T-cell (primary cell): ENCODE measurements around the gene MSH4. TPM values are rescaled to one million over a fixed set of nuclear protein-coding genes. Genes with fewer than 3 reads are reported as not detected.
"Not testable (repeated sequence)": the region's sequence is repeated elsewhere in the genome, so short reads cannot be mapped to it uniquely, and the experiment has no call there.

ENCODE experiments used
- ATAC-seq, 4 experiments: fragments of 200-7000 bp in 3 of 4; fragments of 150-1000 bp in 1 of 4; cut with Tn5 transposase; replicated peaks in 1 of 4; 1 replicate in 3 of 4; 2 replicates in 1 of 4; pipeline ENCODE4 v1.10.0; 2021; ENCODE audit warnings: moderate library complexity in 3 of 4, mild to moderate bottlenecking in 2 of 4, moderate number of reproducible peaks in 1 of 4
- CTCF ChIA-PET, 2 donors: fragments of 300-600 bp; sonication (Branson Sonifier 250); formaldehyde crosslinking; loops; one replicate each; lab custom pipeline; 2022; ENCODE audit warnings: antibody characterized with exemption in 2 of 2; lab: Charles Lee
- POLR2A ChIA-PET, 2 donors: fragments of 300-600 bp; sonication (Branson Sonifier 250); formaldehyde crosslinking; loops; one replicate each; lab custom pipeline; 2022; ENCODE audit warnings: antibody characterized with exemption in 2 of 2; lab: Charles Lee
- DNase-seq, 35 experiments: peaks; one replicate each; pipeline versions ENCODE4 v3.0.0 to v3.0.0-alpha.2; 2013 to 2023
- H3K27ac ChIP-seq: one replicate; pipeline ENCODE4 v1.5.1; 2013; ENCODE audit warnings: low read length
- H3K27me3 ChIP-seq, 2 experiments: replicated peaks in 1 of 2; 1 replicate in 1 of 2; 2 replicates in 1 of 2; pipeline versions ENCODE4 v1.6.1 to v1.7.0; 2013; ENCODE audit warnings: low read length in 1 of 2, mixed read lengths in 1 of 2; ENCODE audit not compliant: control insufficient read depth in 2 of 2, insufficient read depth in 2 of 2; ENCODE audit errors: extremely low read depth in 1 of 2
- H3K36me3 ChIP-seq, 2 donors: 1 replicate in 1 of 2; 2 replicates in 1 of 2; pipeline versions ENCODE4 v1.6.1 to v1.7.0; 2013; ENCODE audit warnings: low read length in 1 of 2; ENCODE audit not compliant: control insufficient read depth in 2 of 2, insufficient read depth in 1 of 2; ENCODE audit errors: extremely low read depth in 1 of 2
- H3K4me1 ChIP-seq, 2 experiments: 1 replicate in 1 of 2; 2 replicates in 1 of 2; pipeline versions ENCODE4 v1.6.1 to v1.7.0; 2013; ENCODE audit warnings: low read length in 2 of 2, mixed read lengths in 1 of 2; ENCODE audit not compliant: insufficient read depth in 2 of 2, control insufficient read depth in 1 of 2; ENCODE audit errors: extremely low read depth in 1 of 2
- H3K4me3 ChIP-seq, 2 donors: 1 replicate in 1 of 2; 2 replicates in 1 of 2; pipeline versions ENCODE4 v1.5.1 to v1.7.0; 2013; ENCODE audit warnings: mild to moderate bottlenecking in 2 of 2, low read length in 1 of 2, moderate library complexity in 1 of 2; ENCODE audit not compliant: control insufficient read depth in 1 of 2; ENCODE audit errors: extremely low read depth in 1 of 2
- H3K9me3 ChIP-seq: 2 replicates; pipeline ENCODE4 v1.7.0; 2013
- H3K27ac Mint-ChIP-seq, 2 donors: one replicate each; pipeline ENCODE4 v1.8.0; 2020 to 2021; ENCODE audit warnings: mild to moderate bottlenecking in 2 of 2, mixed read lengths in 2 of 2
- H3K27me3 Mint-ChIP-seq, 2 donors: one replicate each; pipeline ENCODE4 v1.8.0; 2021 to 2022; ENCODE audit warnings: mixed read lengths in 2 of 2
- H3K36me3 Mint-ChIP-seq: one replicate; pipeline ENCODE4 v1.8.0; 2021; ENCODE audit warnings: mixed read lengths
- H3K4me1 Mint-ChIP-seq, 3 donors: one replicate each; pipeline ENCODE4 v1.8.0; 2020 to 2022; ENCODE audit warnings: mixed read lengths in 3 of 3, mild to moderate bottlenecking in 1 of 3
- H3K4me3 Mint-ChIP-seq, 3 donors: one replicate each; pipeline ENCODE4 v1.8.0; 2020 to 2022; ENCODE audit warnings: mild to moderate bottlenecking in 3 of 3, mixed read lengths in 3 of 3, moderate library complexity in 3 of 3
- H3K9me3 Mint-ChIP-seq, 3 donors: one replicate each; pipeline ENCODE4 v1.8.0; 2020 to 2022; ENCODE audit warnings: mixed read lengths in 3 of 3
- WGBS: methylation state at CpG from one replicate; pipeline ENCODE4 v1.1.5; 2013; ENCODE audit warnings: missing lambda C conversion rate; ENCODE audit not compliant: insufficient coverage; 5-methylcytosine and 5-hydroxymethylcytosine counted together
- total RNA-seq, 35 experiments: library from RNA in 6 of 35; stranded (reverse) in 6 of 35; fragments of 120-200 nt in 1 of 35; gene quantifications; one replicate each; pipeline versions ENCODE4 v1.2.1 to v1.2.4 and lab custom pipeline; 2013 to 2026

The MSH4 gene
- total RNA-seq, 5 donors from 2014 or later (not counting 1 experiment from before 2014, with no cell fraction given): 0.41 to 0.54 (median 0.43) TPM; not detected in 1

DNA sequence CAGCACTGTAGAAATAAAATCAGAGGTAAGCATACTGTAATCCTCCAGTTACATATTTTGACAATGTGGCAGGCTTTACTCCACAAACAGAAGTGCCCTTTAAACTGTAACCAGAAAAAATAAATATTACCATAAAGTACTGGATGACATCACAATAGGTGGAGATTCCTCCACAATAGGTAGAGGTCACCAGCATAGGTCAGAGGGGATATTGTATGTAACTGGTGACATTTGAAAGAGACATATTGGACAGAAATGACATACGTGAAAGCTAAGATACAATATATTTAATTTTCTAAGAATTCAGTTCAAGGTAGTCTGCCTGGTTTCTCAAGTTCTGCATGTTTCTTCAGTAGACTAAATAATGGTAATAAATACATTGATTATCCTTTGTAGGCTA is 135.6 kb downstream of the MSH4 start, which contains the start of gene ASB17:
TSS of gene ASB17 (minus strand) at position 101 of the 400 bp plus-strand sequence. CDS start 113 bp downstream, outside the sequence.
- POLR2A ChIA-PET: interaction anchor here in 1 of 2 donors (0.6 kb wide), 1 partner anchor 10 kb away, joined by 7 read pairs; no protein-coding TSS in a partner anchor
- H3K4me1 Mint-ChIP-seq: no peaks in the 10 kb centered on the region
- H3K27ac Mint-ChIP-seq: no peak within 1 kb of the TSS
- Histone ChIP-seq H3K4me3 (no peak within 1 kb of the TSS), H3K9me3 (no peaks in the 10 kb centered on the region), H3K27ac (no peak within 1 kb of the TSS), H3K4me1 (no peaks in the 10 kb centered on the region), H3K27me3 (no peaks in the 10 kb centered on the region), H3K36me3 (no peaks in the 10 kb centered on the region)
- peaks cover 5 to 11% of the 10 kb centered on the region in 2 donors for H3K27me3 Mint-ChIP-seq
- no CpG with 5 or more reads among the region's 1 CpG for WGBS
- DNase-seq (no peak), ATAC-seq (no peak)
- H3K36me3 Mint-ChIP-seq: no peaks in the 10 kb centered on the region
- peaks cover 0 to 5% (median 0%) of the 10 kb centered on the region in 3 donors for H3K9me3 Mint-ChIP-seq
- CTCF ChIA-PET: no interaction called here
- no peak within 1 kb of the TSS for H3K4me3 Mint-ChIP-seq

DNA sequence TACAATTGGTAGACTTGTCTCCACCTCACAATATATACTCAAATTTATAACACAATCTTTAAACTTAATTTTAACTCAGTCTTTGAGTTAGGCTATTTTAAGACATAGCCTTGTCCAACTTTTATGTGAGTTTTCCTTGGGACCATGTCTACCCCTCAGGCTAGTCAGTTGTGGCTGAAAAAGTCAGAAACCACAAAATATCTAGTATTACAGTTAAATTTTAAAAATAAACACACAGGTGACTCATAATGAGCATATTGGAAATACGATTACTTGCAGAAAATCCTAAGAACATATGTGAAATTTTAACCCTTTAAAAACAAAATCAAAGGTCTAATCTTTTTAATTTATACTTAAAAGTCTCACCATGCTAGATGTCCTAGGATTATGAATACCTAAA is 140.4 kb downstream of the MSH4 start:
- Mint-ChIP-seq H3K4me3 (no peak overlapping the region), H3K4me1 (no peaks in the 10 kb centered on the region), H3K27me3 (peaks cover 0 to 4% of the 10 kb centered on the region in 2 donors), H3K27ac (no peak overlapping the region), H3K9me3 (peaks cover 0 to 2% (median 0%) of the 10 kb centered on the region in 3 donors), H3K36me3 (no peaks in the 10 kb centered on the region)
- H3K27ac ChIP-seq: no peak overlapping the region
- no CpG with 5 or more reads among the region's 1 CpG for WGBS
- H3K36me3 ChIP-seq: no peaks in the 10 kb centered on the region
- no peak for ATAC-seq
- H3K27me3 ChIP-seq: no peaks in the 10 kb centered on the region
- H3K4me1 ChIP-seq: no peaks in the 10 kb centered on the region
- no peaks in the 10 kb centered on the region for H3K9me3 ChIP-seq
- CTCF ChIA-PET: no interaction called here
- POLR2A ChIA-PET: no interaction called here
- DNase-seq: no peak
- H3K4me3 ChIP-seq: no peak overlapping the region

DNA sequence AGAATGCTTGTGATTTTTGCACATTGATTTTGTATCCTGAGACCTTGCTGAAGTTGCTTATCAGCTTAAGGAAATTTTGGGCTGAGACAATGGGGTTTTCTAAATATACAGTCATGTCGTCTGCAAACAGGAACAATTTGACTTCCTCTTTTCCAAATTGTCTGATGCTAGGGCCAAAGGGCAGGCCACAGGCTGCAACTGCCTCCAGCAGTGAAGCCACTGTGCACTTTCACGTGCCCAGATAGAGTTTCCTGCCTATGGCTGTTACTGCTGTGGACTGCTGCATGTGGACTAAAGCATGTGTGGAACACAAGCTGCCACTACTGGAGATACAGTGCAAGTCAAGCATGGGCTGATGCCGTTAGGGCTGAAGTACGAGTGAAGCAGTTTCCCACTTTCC is 146.4 kb downstream of the MSH4 start:
- H3K27ac ChIP-seq, CTCF ChIA-PET, H3K36me3 ChIP-seq, H3K4me3 ChIP-seq, H3K27me3 ChIP-seq, DNase-seq, H3K4me1 Mint-ChIP-seq, H3K4me3 Mint-ChIP-seq, ATAC-seq, H3K4me1 ChIP-seq, H3K27ac Mint-ChIP-seq, POLR2A ChIA-PET, H3K36me3 Mint-ChIP-seq, H3K9me3 ChIP-seq: not testable (repeated sequence)
- 52% methylated on average over 3 of the region's 4 CpGs for WGBS
- Mint-ChIP-seq H3K27me3 (peaks cover 1 to 12% of the 10 kb centered on the region in 2 donors), H3K9me3 (peaks cover 7 to 11% (median 9%) of the 10 kb centered on the region in 3 donors)

DNA sequence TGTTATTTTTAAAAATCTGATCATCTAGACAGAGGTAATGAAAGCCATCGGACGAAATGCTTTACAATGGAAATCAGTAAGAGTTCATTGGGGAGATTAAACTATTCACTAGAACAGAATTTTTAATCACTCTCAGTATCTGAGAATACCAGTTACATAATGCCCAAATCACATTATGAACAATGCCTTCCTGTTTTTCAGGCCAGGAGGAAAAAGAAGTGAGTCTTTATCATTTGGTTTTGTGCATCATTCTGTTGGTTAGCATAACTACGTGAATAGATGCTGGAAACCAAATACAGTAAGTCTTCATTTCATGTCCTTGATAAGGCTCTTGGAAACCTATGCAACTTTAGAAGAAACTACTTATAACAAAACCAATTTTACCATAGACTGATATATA is 153.5 kb downstream of the MSH4 start:
- H3K4me3 ChIP-seq: no peak overlapping the region
- H3K4me1 ChIP-seq: no peaks in the 10 kb centered on the region
- WGBS: no CpG with 5 or more reads among the region's 3 CpGs
- ChIA-PET POLR2A (interaction anchor here in 1 of 2 donors (0.6 kb wide), 1 partner anchor 35 kb away, joined by 10 read pairs; no protein-coding TSS in a partner anchor), CTCF (no interaction called here)
- no peaks in the 10 kb centered on the region for H3K4me1 Mint-ChIP-seq
- H3K36me3 ChIP-seq: no peaks in the 10 kb centered on the region
- peaks cover 4 to 8% (median 5%) of the 10 kb centered on the region in 3 donors for H3K9me3 Mint-ChIP-seq
- H3K4me3 Mint-ChIP-seq: no peak overlapping the region
- peaks cover 1 to 8% of the 10 kb centered on the region in 2 donors for H3K27me3 Mint-ChIP-seq
- H3K27me3 ChIP-seq: no peaks in the 10 kb centered on the region
- no peak overlapping the region for H3K27ac ChIP-seq
- ATAC-seq (no peak), DNase-seq (no peak)
- no peaks in the 10 kb centered on the region for H3K9me3 ChIP-seq
- no peaks in the 10 kb centered on the region for H3K36me3 Mint-ChIP-seq
- H3K27ac Mint-ChIP-seq: no peak overlapping the region

DNA sequence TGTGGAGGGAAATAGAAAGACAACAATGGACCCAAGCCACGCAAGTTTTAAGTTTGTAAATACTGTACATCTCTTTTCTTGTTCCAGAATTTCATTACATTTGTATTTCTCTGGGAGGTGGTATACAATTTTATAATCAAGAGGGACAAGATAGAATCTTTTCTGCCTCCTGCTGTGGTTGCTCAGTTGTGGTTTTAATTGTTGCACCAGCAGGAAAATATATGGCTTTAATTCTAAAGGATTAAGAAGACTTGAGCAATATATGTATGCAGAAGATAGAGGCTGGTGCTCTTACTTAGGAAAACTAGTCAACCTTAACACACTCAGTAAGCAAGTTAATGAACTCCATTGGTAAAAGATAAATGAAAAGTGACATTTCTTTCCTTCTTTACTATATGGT is 155.3 kb downstream of the MSH4 start:
- H3K4me1 ChIP-seq: no peaks in the 10 kb centered on the region
- H3K36me3 ChIP-seq: no peaks in the 10 kb centered on the region
- ATAC-seq (no peak), DNase-seq (no peak)
- no CpG with 5 or more reads among the region's 1 CpG for WGBS
- POLR2A ChIA-PET: no interaction called here
- CTCF ChIA-PET: no interaction called here
- no peak overlapping the region for H3K27ac ChIP-seq
- peaks cover 0 to under 1% (median 0%) of the 10 kb centered on the region in 3 donors for H3K9me3 Mint-ChIP-seq
- no peaks in the 10 kb centered on the region for H3K36me3 Mint-ChIP-seq
- no peaks in the 10 kb centered on the region for H3K4me1 Mint-ChIP-seq
- peaks cover 0 to under 1% of the 10 kb centered on the region in 2 donors for H3K27me3 Mint-ChIP-seq
- no peaks in the 10 kb centered on the region for H3K27me3 ChIP-seq
- no peak overlapping the region for H3K27ac Mint-ChIP-seq
- H3K4me3 ChIP-seq: no peak overlapping the region
- no peak overlapping the region for H3K4me3 Mint-ChIP-seq
- no peaks in the 10 kb centered on the region for H3K9me3 ChIP-seq

DNA sequence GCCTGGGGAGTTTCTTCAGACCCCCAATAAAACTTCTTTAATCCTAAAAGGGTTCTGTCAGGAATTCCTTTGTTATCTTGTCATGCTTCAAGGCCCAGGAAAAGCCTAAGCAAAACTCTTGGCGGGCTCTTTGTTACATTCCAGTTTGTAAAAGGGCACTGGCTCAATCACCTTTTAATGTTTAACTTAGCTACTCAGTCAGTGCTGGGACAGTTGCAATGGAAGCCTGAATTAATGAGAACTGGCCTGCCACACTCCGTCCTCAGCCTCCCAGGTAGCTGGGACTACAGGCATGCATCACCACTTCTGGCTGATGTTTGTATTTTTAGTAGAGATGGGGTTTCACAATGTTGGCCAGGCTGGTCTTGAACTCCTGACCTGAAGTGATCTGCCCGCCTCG is 156.8 kb downstream of the MSH4 start:
- H3K36me3 ChIP-seq: no peaks in the 10 kb centered on the region
- H3K4me3 ChIP-seq: no peak overlapping the region
- ChIA-PET CTCF (no interaction called here), POLR2A (no interaction called here)
- 100% methylated on average over 2 of the region's 4 CpGs for WGBS
- H3K27me3 ChIP-seq: no peaks in the 10 kb centered on the region
- Mint-ChIP-seq H3K27ac (no peak overlapping the region), H3K9me3 (no peaks in the 10 kb centered on the region), H3K36me3 (no peaks in the 10 kb centered on the region), H3K4me1 (no peaks in the 10 kb centered on the region), H3K4me3 (no peak overlapping the region), H3K27me3 (no peaks in the 10 kb centered on the region)
- H3K4me1 ChIP-seq: no peaks in the 10 kb centered on the region
- H3K27ac ChIP-seq: no peak overlapping the region
- DNase-seq (no peak), ATAC-seq (no peak)
- H3K9me3 ChIP-seq: no peaks in the 10 kb centered on the region

DNA sequence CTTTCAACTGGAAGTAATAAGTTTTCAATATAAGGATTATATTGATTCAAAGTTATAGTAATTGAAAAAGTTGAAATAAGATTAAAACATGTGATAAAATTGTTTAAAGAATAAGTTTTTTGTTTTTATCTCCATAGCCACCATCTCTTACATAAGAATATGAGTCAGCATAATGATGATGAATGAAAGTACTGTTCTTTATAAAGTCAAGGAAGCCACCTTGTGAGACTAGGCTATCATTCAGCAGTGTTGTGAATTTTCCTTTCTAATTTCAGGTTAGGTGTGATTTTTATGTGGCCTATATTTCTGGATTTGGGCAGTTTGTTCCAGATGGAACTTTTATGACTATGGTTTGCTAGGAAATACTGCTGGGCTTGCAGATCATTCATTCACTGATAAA is 157.9 kb downstream of the MSH4 start:
- ATAC-seq (no peak), DNase-seq (no peak)
- H3K27ac Mint-ChIP-seq: no peak overlapping the region
- no peaks in the 10 kb centered on the region for H3K27me3 Mint-ChIP-seq
- no peak overlapping the region for H3K4me3 ChIP-seq
- H3K9me3 ChIP-seq: no peaks in the 10 kb centered on the region
- no peak overlapping the region for H3K4me3 Mint-ChIP-seq
- no peaks in the 10 kb centered on the region for H3K4me1 Mint-ChIP-seq
- no peaks in the 10 kb centered on the region for H3K27me3 ChIP-seq
- H3K36me3 ChIP-seq: no peaks in the 10 kb centered on the region
- no peaks in the 10 kb centered on the region for H3K4me1 ChIP-seq
- ChIA-PET CTCF (interaction anchor here in 1 of 2 donors (0.7 kb wide), 1 partner anchor 588 kb away, joined by 3 read pairs; no protein-coding TSS in a partner anchor), POLR2A (no interaction called here)
- no peaks in the 10 kb centered on the region for H3K36me3 Mint-ChIP-seq
- no peaks in the 10 kb centered on the region for H3K9me3 Mint-ChIP-seq
- H3K27ac ChIP-seq: no peak overlapping the region
